Measurements from ENCODE around the gene ZNF714.

DNA sequence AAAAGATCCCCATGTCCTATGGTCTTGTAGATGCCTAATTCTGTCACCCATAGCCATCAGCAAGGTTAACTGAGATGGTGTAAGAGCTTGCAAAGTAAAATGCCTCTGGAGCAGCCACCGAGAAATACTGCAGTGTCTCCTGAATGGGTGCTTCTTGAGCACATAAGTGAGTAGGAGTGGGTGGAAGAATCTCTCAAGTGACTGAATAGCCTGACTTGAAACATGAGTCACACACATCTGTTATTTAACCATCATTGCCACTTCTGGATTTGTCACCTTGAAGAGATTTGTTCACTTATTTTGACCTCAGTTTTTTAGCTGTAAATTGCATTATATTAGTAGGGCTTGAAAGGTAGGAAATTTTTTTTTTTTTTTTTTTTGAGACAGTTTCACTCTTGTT lies 2.3 kb downstream of the ZNF714 start:
- TF ChIP-seq EP300 (IDR thresholded peaks at IDR 0.05) (no peak), POLR2AphosphoS5 (IDR thresholded peaks at IDR 0.05) (no peak), POLR2A (IDR thresholded peaks at IDR 0.05) (no peak)
- TF ChIP-seq, protein P1, sequence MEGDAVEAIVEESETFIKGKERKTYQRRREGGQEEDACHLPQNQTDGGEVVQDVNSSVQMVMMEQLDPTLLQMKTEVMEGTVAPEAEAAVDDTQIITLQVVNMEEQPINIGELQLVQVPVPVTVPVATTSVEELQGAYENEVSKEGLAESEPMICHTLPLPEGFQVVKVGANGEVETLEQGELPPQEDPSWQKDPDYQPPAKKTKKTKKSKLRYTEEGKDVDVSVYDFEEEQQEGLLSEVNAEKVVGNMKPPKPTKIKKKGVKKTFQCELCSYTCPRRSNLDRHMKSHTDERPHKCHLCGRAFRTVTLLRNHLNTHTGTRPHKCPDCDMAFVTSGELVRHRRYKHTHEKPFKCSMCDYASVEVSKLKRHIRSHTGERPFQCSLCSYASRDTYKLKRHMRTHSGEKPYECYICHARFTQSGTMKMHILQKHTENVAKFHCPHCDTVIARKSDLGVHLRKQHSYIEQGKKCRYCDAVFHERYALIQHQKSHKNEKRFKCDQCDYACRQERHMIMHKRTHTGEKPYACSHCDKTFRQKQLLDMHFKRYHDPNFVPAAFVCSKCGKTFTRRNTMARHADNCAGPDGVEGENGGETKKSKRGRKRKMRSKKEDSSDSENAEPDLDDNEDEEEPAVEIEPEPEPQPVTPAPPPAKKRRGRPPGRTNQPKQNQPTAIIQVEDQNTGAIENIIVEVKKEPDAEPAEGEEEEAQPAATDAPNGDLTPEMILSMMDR (IDR thresholded peaks at IDR 0.05), result no peak

Measured in suprapubic skin (tissue), 4 donors.